ENCODE results near the gene GOLGA8R.
"Not testable (repeated sequence)": the region's sequence is repeated elsewhere in the genome, so short reads cannot be mapped to it uniquely, and the experiment has no call there.

The GOLGA8R gene, protein sequence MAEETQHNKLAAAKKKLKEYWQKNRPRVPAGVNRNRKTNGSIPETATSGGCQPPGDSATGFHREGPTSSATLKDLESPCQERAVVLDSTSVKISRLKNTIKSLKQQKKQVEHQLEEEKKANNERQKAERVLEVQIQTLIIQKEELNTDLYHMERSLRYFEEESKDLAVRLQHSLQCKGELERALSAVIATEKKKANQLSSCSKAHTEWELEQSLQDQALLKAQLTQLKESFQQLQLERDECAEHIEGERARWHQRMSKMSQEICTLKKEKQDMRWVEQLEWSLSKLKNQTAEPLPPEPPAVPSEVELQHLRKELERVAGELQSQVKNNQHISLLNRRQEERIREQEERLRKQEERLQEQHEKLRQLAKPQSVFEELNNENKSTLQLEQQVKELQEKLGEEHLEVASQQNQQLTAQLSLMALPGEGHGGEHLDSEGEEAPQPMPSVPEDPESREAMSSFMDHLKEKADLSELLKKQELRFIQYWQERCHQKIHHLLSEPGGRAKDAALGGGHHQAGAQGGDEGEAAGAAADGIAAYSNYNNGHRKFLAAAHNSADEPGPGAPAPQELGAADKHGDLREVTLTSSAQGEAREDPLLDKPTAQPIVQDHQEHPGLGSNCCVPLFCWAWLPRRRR

DNA sequence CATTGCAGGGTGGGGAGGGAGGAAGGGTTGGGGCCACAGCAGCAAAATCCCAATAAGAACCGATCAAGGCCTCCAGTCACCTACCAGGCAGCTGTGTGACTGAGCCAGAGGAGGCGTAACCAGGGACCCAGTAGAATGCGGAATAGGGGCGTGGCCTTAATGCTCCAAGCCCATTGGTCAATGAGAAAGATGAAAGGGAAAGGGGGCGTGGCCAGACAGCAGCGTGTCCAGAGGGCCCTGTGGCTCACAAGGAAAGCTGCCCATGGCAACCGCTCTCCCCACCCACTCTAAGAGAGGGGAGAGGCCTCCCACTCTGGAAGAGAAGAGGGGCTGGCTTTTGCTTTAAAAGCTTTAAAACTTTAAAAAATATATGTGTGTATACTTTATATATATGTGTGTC lies at the start of gene GOLGA8R:
Gene GOLGA8R (minus strand): TSS at position 101 of the 400 bp plus-strand sequence. CDS start 98 bp downstream, at position 3.
- H3K27ac ChIP-seq: not testable (repeated sequence)

DNA sequence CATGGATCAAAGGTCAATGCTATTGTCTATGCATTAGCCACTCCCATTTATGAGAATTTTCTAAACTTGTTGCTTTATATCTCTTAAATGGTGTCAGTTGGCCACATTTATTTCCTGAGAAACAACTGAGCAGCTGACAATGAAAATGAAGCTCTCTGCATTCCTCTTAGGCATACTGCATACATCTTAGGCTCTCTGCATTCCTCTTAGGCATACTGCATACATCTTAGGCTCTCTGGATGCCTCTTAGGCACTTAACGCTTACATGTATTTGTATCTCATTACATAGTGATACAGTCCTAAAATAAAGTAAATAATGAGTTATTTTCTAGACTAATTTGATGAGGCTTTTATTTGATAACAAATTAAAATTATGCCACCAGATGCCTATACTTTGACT lies 49.8 kb upstream of the GOLGA8R start:
- not testable (repeated sequence) for H3K27ac ChIP-seq

DNA sequence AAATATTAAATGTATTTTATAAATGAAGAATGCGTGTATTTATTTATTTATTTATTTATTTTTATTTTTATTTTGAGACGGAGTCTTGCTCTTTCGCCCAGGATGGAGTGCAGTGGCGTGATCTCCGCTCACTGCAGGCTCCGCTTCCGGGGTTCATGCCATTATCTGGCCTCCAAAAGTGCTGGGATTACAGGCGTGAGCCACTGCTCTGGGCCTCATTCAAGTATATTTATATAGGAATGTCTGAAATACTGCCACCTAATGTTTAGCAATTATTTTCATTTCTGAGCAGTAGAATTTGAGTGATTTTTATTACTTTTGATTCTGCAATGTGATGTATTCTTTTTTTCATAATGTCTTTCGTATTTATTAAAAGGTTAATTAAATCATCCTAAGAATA lies 48.1 kb upstream of the GOLGA8R start:
- H3K27ac ChIP-seq: not testable (repeated sequence)

DNA sequence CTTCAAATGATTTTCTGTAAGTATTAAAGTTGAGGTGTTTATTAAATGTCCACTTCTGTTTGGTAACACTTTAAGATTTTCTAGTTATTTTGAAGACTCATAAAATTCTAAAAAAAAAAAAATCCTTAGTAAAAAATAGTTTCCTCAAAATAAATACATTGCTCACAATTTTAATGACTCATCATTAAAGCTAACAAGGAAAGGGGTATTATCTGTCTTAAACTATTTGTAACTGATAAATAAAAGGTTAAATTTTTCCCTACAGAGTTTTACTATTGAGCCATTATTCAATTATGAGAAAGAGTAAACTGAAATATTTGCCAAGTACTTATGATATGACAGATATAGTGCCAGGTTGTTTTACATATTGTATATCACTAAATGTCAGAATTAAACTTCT lies 38.6 kb upstream of the GOLGA8R start:
- H3K27ac ChIP-seq: not testable (repeated sequence)

DNA sequence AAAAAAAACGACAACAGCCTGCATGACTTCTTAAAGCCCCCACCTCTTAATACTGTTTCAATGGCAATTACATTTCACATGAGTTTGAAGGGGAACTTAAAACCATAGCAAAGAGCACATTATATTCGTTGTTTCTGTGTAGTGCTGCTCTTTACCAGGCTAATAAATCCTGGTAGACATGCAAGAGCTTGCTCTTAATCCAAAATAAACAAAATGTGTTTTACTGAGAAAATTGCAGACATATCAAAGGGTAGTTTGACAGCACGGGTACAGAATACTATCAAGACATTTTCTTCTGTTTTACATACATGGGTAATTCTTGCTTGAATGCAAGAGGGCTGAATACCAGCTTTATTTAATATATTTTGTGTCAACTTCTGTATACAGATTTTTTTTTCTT lies 24.3 kb upstream of the GOLGA8R start:
- not testable (repeated sequence) for H3K27ac ChIP-seq

DNA sequence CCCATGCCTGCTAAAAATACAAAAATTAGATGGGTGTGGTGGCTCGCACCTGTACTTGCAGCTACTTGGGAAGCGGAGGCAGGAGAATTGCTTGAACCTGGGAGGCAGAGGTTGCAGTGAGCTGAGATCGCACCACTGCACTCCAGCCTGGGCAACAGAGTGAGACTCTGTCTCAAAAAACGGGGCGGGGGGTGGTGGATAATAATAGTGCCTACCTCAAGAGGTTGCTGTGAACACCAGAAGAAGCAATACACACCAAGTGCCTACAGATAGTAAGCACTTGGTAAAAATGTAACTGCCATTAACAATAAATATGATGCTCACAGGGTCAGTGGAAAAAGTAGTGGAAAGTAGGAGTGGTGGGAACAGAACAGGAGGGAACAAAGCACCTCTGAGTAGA lies 21.8 kb upstream of the GOLGA8R start:
- not testable (repeated sequence) for H3K27ac ChIP-seq

DNA sequence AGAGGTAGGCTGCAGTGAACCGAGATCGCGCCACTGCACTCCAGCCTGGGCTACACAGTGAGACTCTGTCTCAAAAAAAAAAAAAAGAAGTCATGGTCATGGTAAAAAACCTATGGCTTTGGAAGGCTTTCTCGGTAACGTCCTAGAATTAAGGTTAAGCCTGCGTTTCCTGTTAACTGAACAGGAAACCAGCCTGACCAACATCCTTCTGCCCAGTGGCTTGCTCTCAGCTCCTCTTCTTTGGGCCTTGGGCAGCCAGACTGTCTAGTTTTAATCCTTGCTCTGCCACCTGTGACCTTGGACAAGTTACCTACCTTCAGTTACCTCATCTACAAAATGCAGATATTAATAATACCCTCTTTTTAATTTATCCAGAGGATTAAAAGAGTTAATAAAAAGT lies 6.7 kb upstream of the GOLGA8R start:
- not testable (repeated sequence) for H3K27ac ChIP-seq

DNA sequence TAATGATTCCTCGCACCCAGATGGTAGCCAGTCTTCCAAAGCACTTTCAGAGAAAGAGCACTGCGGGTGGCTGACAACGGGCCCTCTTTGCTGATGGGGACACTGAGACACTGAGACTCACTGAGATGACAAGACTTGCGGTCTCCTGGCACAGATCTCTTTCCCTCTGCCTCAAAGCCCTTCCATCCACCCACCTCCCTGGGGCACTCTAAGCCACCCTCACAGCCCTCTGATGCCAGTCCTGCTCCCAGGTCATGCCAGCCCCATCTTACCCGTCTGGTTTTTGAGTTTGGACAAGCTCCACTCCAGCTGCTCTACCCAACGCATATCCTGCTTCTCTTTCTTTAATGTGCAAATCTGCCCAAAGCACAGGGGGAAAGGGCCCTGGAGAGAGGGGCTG lies 6.4 kb downstream of the GOLGA8R start:
- not testable (repeated sequence) for H3K27ac ChIP-seq

DNA sequence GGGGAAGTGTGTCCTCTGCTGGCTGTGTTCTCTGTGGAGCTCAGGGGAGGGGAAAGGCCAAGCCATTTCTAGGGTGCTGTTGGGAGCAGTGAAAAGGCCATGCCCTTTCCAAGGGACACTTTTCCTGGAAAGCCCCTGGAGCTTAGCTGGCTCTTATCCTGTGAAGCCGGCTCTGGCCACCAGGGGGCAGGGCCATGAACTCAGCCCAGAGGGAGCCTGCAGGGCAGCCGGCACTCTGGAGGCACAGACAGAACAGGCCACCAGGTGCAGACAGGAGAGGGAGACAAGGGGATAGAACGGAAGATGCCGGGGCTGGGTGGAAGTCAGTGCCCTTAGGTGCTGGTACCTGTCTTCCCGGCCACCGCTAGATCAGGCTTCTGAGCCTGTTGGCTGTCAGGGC lies 15.1 kb downstream of the GOLGA8R start:
- H3K27ac ChIP-seq: not testable (repeated sequence)

DNA sequence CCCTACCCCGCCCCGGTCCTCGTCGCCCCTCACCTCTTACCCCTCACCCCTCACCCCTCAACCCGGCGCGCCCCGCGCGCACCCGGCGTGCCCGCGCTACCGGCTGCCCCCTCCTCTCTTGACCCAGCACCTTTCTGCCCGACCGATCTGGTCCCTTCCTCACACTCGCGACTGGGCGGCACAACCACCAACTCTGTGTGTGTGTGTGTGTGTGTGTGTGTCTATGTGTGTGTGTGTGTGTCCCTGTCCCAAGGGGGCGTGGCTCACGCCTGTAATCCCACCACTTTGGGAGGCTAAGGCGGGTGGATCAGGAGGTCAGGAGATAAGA lies 20.4 kb downstream of the GOLGA8R start:
- H3K27ac ChIP-seq: not testable (repeated sequence)

DNA sequence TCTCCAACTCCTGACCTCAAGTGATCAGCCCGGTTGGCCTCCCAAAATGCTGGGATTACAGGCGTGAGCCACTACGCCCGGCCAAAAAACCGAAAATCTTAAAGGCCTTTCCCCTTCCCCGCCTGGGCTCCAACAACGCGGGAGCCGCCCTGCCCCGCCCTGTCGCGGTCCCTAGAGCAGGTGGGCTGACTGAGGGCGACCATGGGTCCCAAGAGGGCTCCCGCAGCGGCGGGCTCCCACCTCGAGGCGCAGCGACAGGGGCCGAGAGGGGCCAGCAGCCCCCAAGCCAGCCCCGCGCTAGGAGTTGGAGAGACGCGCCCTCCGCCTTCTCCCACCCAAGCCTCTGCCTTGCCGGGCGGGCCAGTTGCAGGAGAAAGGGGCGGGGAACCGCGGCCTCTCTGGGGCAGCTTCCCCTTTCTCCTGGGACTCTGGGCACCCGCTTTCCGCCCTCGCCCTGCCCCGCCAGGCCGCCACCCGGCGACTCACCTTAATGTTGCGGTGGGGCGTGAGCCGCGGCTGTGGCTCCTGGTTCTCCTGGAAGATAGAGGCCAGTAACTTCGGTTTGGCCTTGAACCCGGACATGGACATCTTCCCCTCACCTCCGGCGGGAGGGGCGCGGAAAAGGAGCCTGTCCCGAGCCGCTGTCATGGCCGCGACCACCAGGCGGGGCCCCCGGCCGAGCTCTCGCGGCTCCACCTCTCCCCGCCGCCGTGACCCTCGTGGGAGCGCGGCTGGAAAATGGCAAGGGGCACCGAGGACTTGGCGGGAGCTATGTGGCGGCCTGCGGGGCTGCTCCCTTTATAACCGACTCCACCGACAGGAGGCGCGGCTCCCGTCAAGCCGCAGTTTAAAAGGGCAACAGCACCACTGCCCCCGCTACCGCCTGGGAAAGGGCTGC lies 21.0 kb downstream of the GOLGA8R start, which contains the start of gene CHRFAM7A:
Gene CHRFAM7A (minus strand): TSS at position 775 of the 898 bp plus-strand sequence. CDS start 10,189 bp downstream, outside the sequence.
- H3K27ac ChIP-seq: not testable (repeated sequence)

DNA sequence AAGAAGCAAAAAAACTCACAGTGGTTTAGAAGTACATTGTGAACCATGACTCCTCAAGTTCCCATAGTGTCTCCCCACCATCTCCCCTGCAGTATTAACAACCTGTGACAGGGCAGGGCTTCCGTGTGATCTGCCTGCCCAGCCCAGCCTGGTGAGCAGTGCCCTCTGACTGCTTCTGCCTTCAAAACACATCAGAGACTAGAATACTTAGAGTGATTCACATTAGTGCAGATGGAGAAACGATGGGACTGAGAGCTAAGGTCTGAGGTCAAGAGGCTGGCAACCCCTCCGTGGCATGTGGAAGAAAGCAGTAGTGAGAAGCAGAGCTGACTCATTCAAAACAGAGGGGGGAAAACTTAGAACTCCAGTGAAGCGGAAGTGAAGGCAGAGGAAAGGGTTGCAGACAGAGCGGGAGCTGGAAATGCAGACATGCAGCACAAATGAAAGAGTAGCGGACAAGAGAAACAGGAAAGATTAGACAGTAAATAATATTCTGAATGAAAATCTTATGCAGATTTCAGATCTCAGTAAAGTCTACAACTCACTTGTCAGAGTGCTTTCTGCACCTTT lies 27.7 kb downstream of the GOLGA8R start:
- H3K27ac ChIP-seq: not testable (repeated sequence)

DNA sequence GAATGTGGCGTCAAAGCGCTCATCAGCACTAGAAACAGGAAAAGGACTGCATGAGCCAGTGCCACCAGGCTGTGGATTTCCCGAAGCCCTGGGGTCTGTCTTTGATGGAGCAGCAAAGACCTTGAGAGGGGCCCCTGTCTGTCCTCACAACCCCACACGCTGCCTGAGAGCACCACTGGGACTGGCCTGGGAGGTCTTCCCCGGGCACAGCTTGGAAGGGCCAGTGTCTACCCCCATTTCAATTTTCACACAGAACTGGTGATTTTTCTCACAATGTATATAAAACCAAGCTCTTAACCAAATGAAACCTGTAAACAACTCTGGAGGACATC lies 37.0 kb downstream of the GOLGA8R start:
- not testable (repeated sequence) for H3K27ac ChIP-seq

DNA sequence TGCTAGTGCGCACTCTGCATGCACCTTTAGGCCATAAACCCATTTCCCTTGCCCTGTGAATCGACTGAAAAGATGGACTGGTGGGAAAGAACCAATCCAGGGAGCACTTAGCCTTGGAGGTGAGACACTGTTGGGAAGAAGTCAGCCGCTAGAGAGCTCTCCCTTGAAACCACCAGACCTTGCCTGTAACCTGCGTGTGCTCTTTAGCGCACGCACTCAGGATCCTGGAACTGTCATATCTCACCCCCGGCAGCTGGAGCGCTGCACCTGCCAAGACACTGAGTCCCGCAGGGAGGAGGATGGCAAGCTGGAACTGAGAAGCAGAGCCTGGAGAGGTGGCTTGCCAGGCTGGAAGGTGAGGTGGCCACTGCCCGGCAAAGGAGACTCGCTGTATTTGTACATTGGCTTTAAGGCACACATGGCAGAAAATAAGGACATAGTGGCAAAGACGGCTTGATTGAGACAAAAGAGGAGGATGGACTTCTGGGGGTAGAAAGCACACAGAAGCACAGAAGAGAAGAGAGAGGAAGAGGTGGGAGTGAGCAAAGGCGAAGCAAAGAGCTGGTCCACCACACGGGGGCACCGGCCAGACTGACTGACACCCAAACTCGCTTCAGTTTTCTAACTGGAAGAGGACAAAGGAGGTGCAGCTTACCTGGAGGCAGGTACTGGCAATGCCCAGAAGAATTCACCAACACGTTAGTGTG lies 37.5 kb downstream of the GOLGA8R start:
- not testable (repeated sequence) for H3K27ac ChIP-seq

DNA sequence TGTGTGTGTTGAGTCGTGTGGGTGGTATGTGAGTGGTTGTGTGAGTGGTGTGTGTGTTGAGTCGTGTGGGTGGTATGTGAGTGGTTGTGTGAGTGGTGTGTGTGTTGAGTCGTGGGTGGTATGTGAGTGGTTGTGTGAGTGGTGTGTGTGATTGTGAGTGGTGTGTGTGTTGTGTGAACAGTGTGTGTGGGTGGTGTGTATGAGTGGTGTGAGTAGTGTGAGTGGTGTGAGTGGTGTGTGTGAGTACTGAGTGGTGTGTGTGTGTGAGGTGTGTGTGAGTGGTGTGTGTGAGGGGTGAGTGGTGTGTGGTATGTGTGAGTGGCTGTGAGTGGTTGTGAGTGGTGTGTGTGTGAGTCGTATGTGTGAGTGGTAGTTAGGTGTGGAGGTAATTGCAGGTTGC lies 38.2 kb downstream of the GOLGA8R start:
- not testable (repeated sequence) for H3K27ac ChIP-seq

DNA sequence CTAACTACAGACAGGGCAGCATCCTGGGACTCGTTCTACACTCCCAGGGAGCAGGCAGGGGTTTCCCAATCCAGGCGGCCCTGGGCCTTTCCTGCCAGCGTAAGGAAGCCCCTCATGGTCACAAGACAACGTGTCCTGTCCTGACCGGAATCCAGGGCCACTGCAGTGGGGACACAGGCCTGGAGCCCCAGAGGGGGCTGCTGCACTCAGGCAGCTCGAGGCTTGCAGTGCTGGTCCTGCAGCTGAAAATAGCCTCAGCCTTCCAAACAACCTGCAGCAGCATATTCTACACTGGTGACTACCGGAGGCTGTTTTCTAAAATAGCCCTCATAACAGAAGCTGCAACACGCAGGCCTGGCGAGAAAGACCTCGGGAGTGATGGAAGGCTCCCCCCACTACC lies 39.2 kb downstream of the GOLGA8R start:
- not testable (repeated sequence) for H3K27ac ChIP-seq

DNA sequence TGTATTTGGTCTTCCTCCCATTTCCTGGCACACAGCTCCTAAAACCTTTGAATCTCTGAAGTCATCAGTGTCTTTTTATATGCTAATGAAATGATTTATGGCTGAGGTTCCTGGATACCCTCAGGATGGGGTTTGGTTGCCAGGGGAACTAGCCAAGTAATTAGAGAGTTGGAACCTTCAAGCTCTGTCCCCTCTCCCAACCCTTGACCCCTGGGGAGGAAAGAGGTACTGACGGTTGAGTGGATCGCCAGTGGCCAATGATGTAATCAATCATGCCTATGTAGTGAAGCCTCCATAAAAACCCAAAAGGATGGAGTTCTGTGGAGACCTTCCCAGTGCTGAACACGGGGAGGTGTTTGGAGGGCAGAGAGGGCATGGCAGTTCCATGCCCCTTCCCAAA lies 45.8 kb downstream of the GOLGA8R start:
- not testable (repeated sequence) for H3K27ac ChIP-seq

DNA sequence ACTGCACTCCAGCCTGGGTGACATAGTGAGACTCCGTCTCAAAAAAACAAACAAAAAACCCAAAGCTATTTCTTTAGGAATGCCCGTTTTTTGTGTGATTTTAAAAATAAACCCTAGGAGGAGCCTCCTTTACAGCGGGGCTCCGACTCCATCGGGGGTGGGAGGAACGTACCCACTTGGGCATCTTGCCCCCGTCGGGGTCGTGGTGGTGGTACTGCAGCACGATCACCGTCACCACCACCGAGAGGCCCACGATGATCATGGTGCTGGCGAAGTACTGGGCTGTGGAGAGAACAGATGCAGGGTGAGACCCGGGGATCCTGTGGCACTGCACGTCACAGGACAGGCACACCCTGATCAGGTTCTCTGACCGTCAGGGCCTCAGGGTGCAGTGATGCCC lies 46.8 kb downstream of the GOLGA8R start:
- not testable (repeated sequence) for H3K27ac ChIP-seq

DNA sequence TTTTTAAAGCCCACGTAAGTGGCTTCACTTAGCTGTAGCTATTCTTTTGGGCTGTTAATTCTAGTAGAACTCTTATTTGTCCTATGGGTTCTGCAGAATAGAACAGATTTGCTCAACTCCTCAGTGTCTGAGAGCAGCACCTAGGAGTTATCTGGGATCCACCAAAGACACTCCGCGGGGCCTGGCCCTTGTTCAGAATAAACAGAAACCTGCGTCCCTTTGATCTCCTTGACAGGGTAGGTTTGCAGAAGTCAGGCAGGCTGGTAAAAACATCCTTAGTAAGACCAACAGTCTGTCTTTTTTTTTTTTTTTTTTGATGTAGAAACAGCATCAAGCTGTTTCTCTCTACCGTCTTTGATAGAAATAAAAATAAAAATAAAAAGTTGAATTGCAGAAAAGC lies 52.7 kb downstream of the GOLGA8R start:
- not testable (repeated sequence) for H3K27ac ChIP-seq

DNA sequence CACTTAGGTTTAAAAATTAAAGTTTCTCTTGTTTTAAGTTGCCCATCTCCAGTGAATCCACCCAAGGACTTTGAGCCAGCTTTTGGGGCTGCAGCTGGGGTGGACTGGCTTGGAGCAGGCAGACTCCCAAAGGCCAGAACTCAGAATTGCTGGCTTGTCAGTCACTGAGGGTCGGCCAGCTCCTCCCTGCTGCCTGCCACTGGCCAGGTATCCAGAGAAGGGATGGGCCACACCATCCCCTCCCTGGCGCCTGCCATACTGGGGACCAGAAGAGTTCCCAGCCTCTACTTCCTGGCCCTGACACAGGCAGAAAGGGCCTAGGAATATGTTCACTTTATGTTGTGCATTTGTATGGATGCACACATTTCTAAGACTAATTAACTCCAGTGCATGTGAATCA lies 53.1 kb downstream of the GOLGA8R start:
- H3K27ac ChIP-seq: not testable (repeated sequence)

DNA sequence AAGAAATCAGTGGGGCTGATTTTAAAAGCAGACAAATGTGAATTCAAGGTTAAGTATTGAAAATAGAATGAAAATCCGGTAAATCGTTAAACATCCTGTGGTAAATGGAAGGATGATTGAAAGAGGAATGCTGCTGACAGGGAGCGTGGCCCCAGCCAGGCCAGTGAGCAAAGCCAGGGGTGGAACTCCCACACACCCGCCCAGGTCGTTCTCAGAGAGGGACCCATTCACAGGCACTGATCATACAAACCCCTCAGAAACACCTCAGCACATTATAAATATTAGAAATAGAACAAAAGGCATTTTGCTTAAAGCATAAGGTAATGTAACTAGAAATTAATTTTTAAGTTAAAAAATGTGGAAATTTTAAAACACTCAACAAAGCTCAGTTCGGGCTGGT lies 59.0 kb downstream of the GOLGA8R start:
- not testable (repeated sequence) for H3K27ac ChIP-seq
